H1 (cell line): ENCODE results near the gene BLVRA. TPM values are rescaled to one million over a fixed set of nuclear protein-coding genes. Genes with fewer than 3 reads are reported as not detected.

ENCODE experiments used
- CTCF ChIA-PET: fragments of 300-600 bp; sonication (Branson Sonifier 250); formaldehyde crosslinking; loops from one replicate; lab custom pipeline; 2021; ENCODE audit not compliant: partially characterized antibody; lab: Charles Lee
- POLR2A ChIA-PET: fragments of 300-600 bp; sonication (Branson Sonifier 250); formaldehyde crosslinking; loops from one replicate; lab custom pipeline; 2021; ENCODE audit warnings: inconsistent platforms; ENCODE audit not compliant: partially characterized antibody; lab: Charles Lee
- DNase-seq, 2 experiments: peaks; one replicate each; pipeline versions ENCODE4 v3.0.0 to v3.0.0-alpha.2; 2010 to 2022; ENCODE audit warnings: low spot score in 2 of 2, low read depth in 1 of 2, mixed read lengths in 1 of 2
- FAIRE-seq: peaks from 2 replicates; lab custom pipeline; 2011; peaks lifted over from hg19 to GRCh38; lab: Jason Lieb, UNC
- H2AFZ ChIP-seq: 2 replicates; pipeline ENCODE4 v1.8.1; 2012; ENCODE audit warnings: low read length, inconsistent platforms
- H2AK5ac ChIP-seq: 2 replicates; pipeline ENCODE4 v1.6.1; 2013; ENCODE audit warnings: low read depth, low read length
- H2BK120ac ChIP-seq: replicated peaks from 2 replicates; pipeline ENCODE3; 2013; ENCODE audit warnings: low read depth, low read length, inconsistent platforms
- H2BK12ac ChIP-seq: 2 replicates; pipeline ENCODE4 v1.6.1; 2013; ENCODE audit warnings: low read depth, low read length
- H2BK15ac ChIP-seq: 2 replicates; pipeline ENCODE4 v1.6.1; 2013; ENCODE audit warnings: low read length
- H2BK20ac ChIP-seq: 2 replicates; pipeline ENCODE4 v1.6.1; 2013; ENCODE audit warnings: low read length
- H2BK5ac ChIP-seq: 2 replicates; pipeline ENCODE4 v1.6.1; 2013; ENCODE audit warnings: low read depth, low read length
- H3K14ac ChIP-seq: 2 replicates; pipeline ENCODE4 v1.6.1; 2013; ENCODE audit warnings: inconsistent platforms; ENCODE audit not compliant: insufficient read length
- H3K18ac ChIP-seq: 2 replicates; pipeline ENCODE4 v1.6.1; 2013; ENCODE audit warnings: low read length; ENCODE audit errors: extremely low read depth
- H3K23ac ChIP-seq: 2 replicates; pipeline ENCODE4 v1.6.1; 2013; ENCODE audit warnings: inconsistent platforms; ENCODE audit not compliant: insufficient read length
- H3K23me2 ChIP-seq: 2 replicates; pipeline ENCODE4 v1.6.1; 2013; ENCODE audit warnings: low read depth, low read length
- H3K27ac ChIP-seq: 2 replicates; pipeline ENCODE4 v1.6.1; 2011; ENCODE audit warnings: low read depth, low read length, inconsistent platforms
- H3K27me3 ChIP-seq, 4 experiments: replicated peaks in 1 of 4; 1 replicate in 1 of 4; 2 replicates in 3 of 4; pipeline versions ENCODE4 v1.6.1 to v1.8.1; 2011 to 2013; ENCODE audit warnings: low read length in 3 of 4, mild to moderate bottlenecking in 3 of 4, inconsistent platforms in 2 of 4, mixed read lengths in 2 of 4, moderate library complexity in 1 of 4; ENCODE audit not compliant: control insufficient read depth in 3 of 4, insufficient read depth in 3 of 4; ENCODE audit errors: extremely low read depth in 1 of 4
- H3K36me3 ChIP-seq, 4 experiments: 2 replicates each; pipeline versions ENCODE4 v1.6.1 to v1.8.1; 2011 to 2013; ENCODE audit warnings: mild to moderate bottlenecking in 4 of 4, low read length in 3 of 4, moderate library complexity in 2 of 4, control low read depth in 1 of 4, inconsistent platforms in 1 of 4; ENCODE audit not compliant: insufficient read depth in 4 of 4, control insufficient read depth in 2 of 4
- H3K4ac ChIP-seq: replicated peaks from 2 replicates; pipeline ENCODE3; 2013; ENCODE audit warnings: low read length, low read depth, mixed read lengths, inconsistent platforms; ENCODE audit not compliant: insufficient read length
- H3K4me1 ChIP-seq, 4 experiments: replicated peaks in 1 of 4; 1 replicate in 1 of 4; 2 replicates in 3 of 4; pipeline versions ENCODE4 v1.6.1 to v1.8.1; 2011 to 2013; ENCODE audit warnings: low read length in 3 of 4, inconsistent platforms in 2 of 4, mixed read lengths in 1 of 4; ENCODE audit not compliant: insufficient read depth in 4 of 4, control insufficient read depth in 3 of 4
- H3K4me2 ChIP-seq, 2 experiments: 2 replicates each; pipeline versions ENCODE4 v1.6.1 to v1.8.1; 2011 to 2013; ENCODE audit warnings: low read depth in 2 of 2, low read length in 2 of 2, control low read depth in 1 of 2, inconsistent platforms in 1 of 2, mild to moderate bottlenecking in 1 of 2; ENCODE audit not compliant: insufficient read depth in 1 of 2
- H3K4me3 ChIP-seq, 4 experiments: fragments of 200-600, 300-600 bp in 1 of 4; sonication (generic), shearing (Covaris generic), sonication (Bioruptor Twin) in 1 of 4; 2 replicates each; pipeline versions ENCODE4 v1.5.1 to v1.8.1; 2011 to 2016; ENCODE audit warnings: low read length in 4 of 4, low read depth in 3 of 4, control low read depth in 2 of 4, inconsistent platforms in 2 of 4, mild to moderate bottlenecking in 2 of 4, mixed read lengths in 1 of 4, moderate library complexity in 1 of 4; ENCODE audit not compliant: insufficient read depth in 2 of 4; ENCODE audit errors: extremely low read depth in 1 of 4
- H3K56ac ChIP-seq: replicated peaks from 2 replicates; pipeline ENCODE3; 2013; ENCODE audit warnings: low read depth, mild to moderate bottlenecking, mixed read lengths, low read length, inconsistent platforms; ENCODE audit not compliant: insufficient read length
- H3K79me1 ChIP-seq: 2 replicates; pipeline ENCODE4 v1.6.1; 2013; ENCODE audit warnings: low read depth, low read length, control low read depth
- H3K79me2 ChIP-seq, 2 experiments: 2 replicates each; pipeline versions ENCODE4 v1.6.1 to v1.8.1; 2012 to 2013; ENCODE audit warnings: low read length in 2 of 2, mild to moderate bottlenecking in 2 of 2, inconsistent platforms in 1 of 2; ENCODE audit not compliant: insufficient read depth in 2 of 2, control insufficient read depth in 1 of 2
- H3K9ac ChIP-seq, 4 experiments: replicated peaks in 1 of 4; 1 replicate in 1 of 4; 2 replicates in 3 of 4; pipeline versions ENCODE4 v1.6.1 to v1.8.1; 2011 to 2013; ENCODE audit warnings: low read depth in 3 of 4, low read length in 3 of 4, control low read depth in 2 of 4, mild to moderate bottlenecking in 2 of 4, moderate library complexity in 2 of 4, inconsistent platforms in 1 of 4; ENCODE audit errors: extremely low read depth in 1 of 4
- H3K9me3 ChIP-seq, 2 experiments: 2 replicates each; pipeline versions ENCODE4 v1.6.1 to v1.8.1; 2012 to 2013; ENCODE audit warnings: mild to moderate bottlenecking in 2 of 2, moderate library complexity in 2 of 2, control low read depth in 1 of 2, inconsistent platforms in 1 of 2, low read depth in 1 of 2, low read length in 1 of 2, mixed read lengths in 1 of 2; ENCODE audit not compliant: insufficient read depth in 2 of 2
- H4K20me1 ChIP-seq, 2 experiments: replicated peaks in 1 of 2; 2 replicates each; pipeline versions ENCODE3 to v1.8.1; 2011 to 2013; ENCODE audit warnings: inconsistent platforms in 2 of 2, low read length in 2 of 2, mild to moderate bottlenecking in 1 of 2; ENCODE audit not compliant: insufficient read depth in 2 of 2, control insufficient read depth in 1 of 2
- H4K5ac ChIP-seq: 2 replicates; pipeline ENCODE4 v1.6.1; 2013; ENCODE audit warnings: low read length, low read depth, mixed read lengths, inconsistent platforms; ENCODE audit not compliant: insufficient read length
- H4K8ac ChIP-seq: 2 replicates; pipeline ENCODE4 v1.8.0; 2013; ENCODE audit warnings: mild to moderate bottlenecking, moderate library complexity, low read length, inconsistent platforms; ENCODE audit not compliant: insufficient read depth; ENCODE audit errors: extremely low read depth
- H4K91ac ChIP-seq: replicated peaks from 2 replicates; pipeline ENCODE3; 2013; ENCODE audit warnings: low read length, mixed read lengths, inconsistent platforms; ENCODE audit not compliant: insufficient read length
- NANOG ChIP-seq: IDR thresholded peaks from 2 replicates; pipeline ENCODE4 v1.6.1; 2011; ENCODE audit warnings: low read length, low read depth, mild to moderate bottlenecking, inconsistent platforms; ENCODE audit not compliant: insufficient read depth, poor library complexity, severe bottlenecking
- RBBP5 ChIP-seq: IDR thresholded peaks from 2 replicates; pipeline ENCODE4 v1.7.1; 2012; ENCODE audit warnings: low read depth, mild to moderate bottlenecking, inconsistent platforms, low read length, moderate library complexity, borderline replicate concordance
- RXRA ChIP-seq: IDR thresholded peaks from 2 replicates; pipeline ENCODE4 v1.6.1; 2011; ENCODE audit warnings: low read depth, mild to moderate bottlenecking, low read length, moderate library complexity; ENCODE audit not compliant: insufficient read depth
- SAP30 ChIP-seq: fragments of 300-600 bp; sonication (generic); IDR thresholded peaks from 2 replicates; pipeline ENCODE4 v1.7.1; 2012; ENCODE audit warnings: low read length, moderate library complexity, mild to moderate bottlenecking, inconsistent platforms; ENCODE audit not compliant: insufficient read depth, insufficient replicate concordance
- SP4 ChIP-seq: IDR thresholded peaks from 2 replicates; pipeline ENCODE4 v1.6.1; 2012; ENCODE audit warnings: low read length, inconsistent platforms
- SUZ12 ChIP-seq: fragments of 200-600 bp; sonication (generic); IDR thresholded peaks from 2 replicates; pipeline ENCODE4 v1.6.1; 2012; ENCODE audit warnings: mild to moderate bottlenecking, inconsistent platforms, low read length, moderate library complexity, mixed read lengths
- WGBS, 2 experiments: shearing (Covaris generic) in 1 of 2; methylation state at CpG; one replicate each; pipeline versions ENCODE4 v1.1.6 to v1.1.7; 2013 to 2015; ENCODE audit warnings: low lambda C conversion rate in 2 of 2, mixed read lengths in 2 of 2, inconsistent platforms in 1 of 2, low coverage in 1 of 2, missing lambda C conversion rate in 1 of 2; ENCODE audit not compliant: insufficient replicate concordance in 2 of 2, insufficient coverage in 1 of 2, insufficient read length in 1 of 2; ENCODE audit errors: extremely low coverage in 1 of 2, missing lambda C conversion rate in 1 of 2; 5-methylcytosine and 5-hydroxymethylcytosine counted together
- polyA plus RNA-seq, 7 experiments: library from polyadenylated mRNA; depleted of rRNA in 3 of 7; stranded (reverse) in 5 of 7; unstranded in 2 of 7; fragments of >200 nt in 5 of 7; fragments of 200-250 nt in 2 of 7; gene quantifications; 1 replicate in 5 of 7; 2 replicates in 1 of 7; 4 replicates in 1 of 7; pipeline versions ENCODE4 v1.2.1 to v1.2.3, GENCODE V29; 2011 to 2013; ENCODE audit warnings: missing spikeins in 2 of 7, mixed read lengths in 2 of 7
- total RNA-seq: library from RNA; stranded (reverse); fragmentation: NEBNext Ultra II Directional; extraction: Animal tissue kit (Norgen Biotek cat#: 25700); gene quantifications from 2 replicates; pipeline ENCODE4 v1.2.1, GENCODE V29; 2021

The BLVRA gene
- total and polyA plus RNA-seq, 2 of the 8 experiments (the other 6 are each of a cell fraction or from before 2014, with no cell fraction given), result 16.1 to 37.1 TPM

DNA sequence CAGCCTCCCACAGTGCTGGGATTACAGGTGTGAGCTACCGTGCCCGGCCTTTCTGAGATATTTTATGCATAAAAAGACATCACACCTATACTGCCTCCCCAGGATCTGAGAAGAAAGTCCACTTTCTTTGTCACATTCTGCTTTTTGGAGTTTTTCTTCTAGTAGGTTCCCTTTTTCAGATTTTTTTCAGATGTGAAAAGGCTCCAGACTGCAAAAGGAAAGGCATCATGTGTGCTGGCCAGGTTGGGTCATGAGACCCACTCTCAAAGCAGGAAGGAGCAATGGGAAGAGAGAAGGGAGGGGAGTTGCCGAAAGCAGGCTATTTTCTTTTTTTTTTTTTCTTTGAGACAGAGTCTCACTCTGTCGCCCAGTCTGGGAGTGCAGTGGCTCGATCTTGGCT is 10.8 kb downstream of the BLVRA start:
- Histone ChIP-seq H2BK12ac (no peak overlapping the region), H3K36me3 (peaks cover 0 to 3% (median 0%) of the 10 kb centered on the region in 4 experiments; a peak in 2 of 8 replicates), H3K79me1 (no peaks in the 10 kb centered on the region), H3K14ac (no peak overlapping the region), H2BK5ac (no peak overlapping the region), H3K4ac (no peak overlapping the region), H3K27me3 (no peaks in the 10 kb centered on the region), H3K23ac (no peak overlapping the region), H3K9me3 (no peaks in the 10 kb centered on the region), H3K9ac (no peak overlapping the region), H3K56ac (no peak overlapping the region), H3K18ac (no peak overlapping the region), H3K4me3 (no peak overlapping the region)
- WGBS, 2 experiments, result 76% methylated on average over 3 of the region's 5 CpGs; no CpG with 5 or more reads in 1 of the 2 experiments
- no peak for DNase-seq
- POLR2A ChIA-PET, result interaction anchor here (1.2 kb wide), 1 partner anchor 12 kb away, joined by 3 read pairs; no protein-coding TSS in a partner anchor
- CTCF ChIA-PET, result interaction anchor here (0.6 to 1.3 kb wide), 4 partner anchors 14 to 630 kb away, joined by 3 to 4 read pairs (median 4); no protein-coding TSS in a partner anchor
- TF ChIP-seq SAP30, result no peak
- no peak for TF ChIP-seq SUZ12
- no peak for TF ChIP-seq RXRA
- TF ChIP-seq NANOG, result no peak
- no peak for TF ChIP-seq RBBP5
- TF ChIP-seq SP4, result no peak
- TF ChIP-seq, all 59 proteins: peak for 0
- H3K4me1 ChIP-seq, result peaks cover 0 to 2% (median under 1%) of the 10 kb centered on the region in 4 experiments; a peak in 2 of 7 replicates
- no peak overlapping the region for H2BK15ac ChIP-seq
- no peak overlapping the region for H3K4me2 ChIP-seq
- FAIRE-seq, result no peak
- H4K91ac ChIP-seq, result no peak overlapping the region
- H4K20me1 ChIP-seq, result no peaks in the 10 kb centered on the region
- no peak overlapping the region for H2AK5ac ChIP-seq
- H4K8ac ChIP-seq, result no peak overlapping the region
- no peak overlapping the region for H2BK120ac ChIP-seq
- no peak overlapping the region for H3K27ac ChIP-seq
- no peaks in the 10 kb centered on the region for H3K79me2 ChIP-seq
- no peak overlapping the region for H2BK20ac ChIP-seq
- H4K5ac ChIP-seq, result no peak overlapping the region
- no peaks in the 10 kb centered on the region; the same call in 1 of the 2 replicates for H3K23me2 ChIP-seq
- H2AFZ ChIP-seq, result no peak overlapping the region
